ENCODE results near the gene INKA2. TPM values are rescaled to one million over a fixed set of nuclear protein-coding genes. Genes with fewer than 3 reads are reported as not detected.
"Not testable (repeated sequence)": the region's sequence is repeated elsewhere in the genome, so short reads cannot be mapped to it uniquely, and the experiment has no call there.

Gene INKA2
- total RNA-seq, 2 experiments from 2014 or later = 0.25 to 0.49 TPM

DNA sequence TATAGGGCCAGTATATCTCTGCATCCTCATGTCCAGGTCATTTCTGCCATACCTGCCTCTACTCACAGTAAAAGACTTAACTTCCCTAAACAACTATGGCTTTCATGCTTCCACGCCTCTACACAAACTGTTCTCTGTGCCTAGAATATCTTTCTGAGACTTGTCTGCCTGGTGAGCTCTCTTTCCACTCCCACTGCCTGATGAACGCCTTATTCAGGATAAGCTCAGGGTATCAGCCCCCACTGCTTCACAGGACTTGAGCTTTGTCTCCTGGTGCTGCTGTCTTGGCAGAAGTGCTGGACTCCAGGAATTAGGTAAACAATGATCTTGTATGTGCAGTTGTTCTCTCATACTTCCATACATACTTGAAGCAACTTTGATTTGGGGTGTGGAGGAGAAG lies 11.7 kb upstream of the INKA2 start:
- Mint-ChIP-seq H3K4me1 (peaks cover 9% of the 10 kb centered on the region), H3K27ac (no peak overlapping the region), H3K4me3 (no peak overlapping the region), H3K9me3 (ENCODE audit: low read depth) (no peaks in the 10 kb centered on the region), H3K27me3 (no peaks in the 10 kb centered on the region), H3K36me3 (ENCODE audit: low read depth) (no peaks in the 10 kb centered on the region)
- ATAC-seq = no peak
- ChIA-PET CTCF (interaction anchor here (0.9 to 6.7 kb wide), 14 partner anchors 8 to 288 kb away, joined by 3 to 44 read pairs (median 4); no protein-coding TSS in a partner anchor), POLR2A (no interaction called here)
- intact Hi-C loops (cut with DNase I, micrococcal nuclease) = loop anchor here in 1 of 2 experiments (10.0 kb wide), 1 partner anchor 606 kb away; the partner anchor contains the start of genes CEPT1 and DRAM2
- DNase-seq = no peak

DNA sequence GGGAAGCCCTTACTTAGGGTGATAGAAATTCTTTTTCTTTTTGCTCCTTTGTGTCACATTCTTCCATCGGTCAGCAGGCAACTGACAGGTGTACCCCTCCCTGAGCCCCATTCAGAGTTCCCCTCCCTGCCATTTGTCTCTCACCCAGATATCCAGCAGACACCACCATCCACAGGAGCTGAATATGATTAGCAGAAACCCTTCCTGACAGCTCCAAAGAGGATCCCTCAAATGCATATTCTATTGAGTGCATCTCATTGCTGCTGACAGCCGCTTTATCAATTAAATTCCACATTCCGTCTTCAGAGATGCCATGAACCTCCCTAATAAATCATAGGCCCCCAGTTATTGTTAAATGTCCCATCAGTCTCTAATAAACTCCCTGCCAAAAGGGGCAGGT lies 10.4 kb upstream of the INKA2 start:
- ATAC-seq (no peak), DNase-seq (no peak)
- Mint-ChIP-seq H3K9me3 (ENCODE audit: low read depth) (no peaks in the 10 kb centered on the region), H3K27me3 (peaks cover 2% of the 10 kb centered on the region), H3K27ac (no peak overlapping the region), H3K36me3 (ENCODE audit: low read depth) (no peaks in the 10 kb centered on the region), H3K4me1 (peaks cover 3% of the 10 kb centered on the region), H3K4me3 (no peak overlapping the region)
- POLR2A ChIA-PET = no interaction called here
- CTCF ChIA-PET = interaction anchor here (0.6 to 6.7 kb wide), 5 partner anchors 18 to 268 kb away, joined by 3 to 44 read pairs (median 4); no protein-coding TSS in a partner anchor
- intact Hi-C loops (cut with DNase I, micrococcal nuclease) = loop anchor here in 1 of 2 experiments (10.0 kb wide), 1 partner anchor 605 kb away; the partner anchor contains the start of genes CEPT1 and DRAM2

- H3K4me1 Mint-ChIP-seq = peaks cover 2% of the 10 kb centered on the region
- no peaks in the 10 kb centered on the region for H3K9me3 Mint-ChIP-seq (ENCODE audit: low read depth)
- DNase-seq (no peak), ATAC-seq (no peak)
- POLR2A ChIA-PET = interaction anchor here (1.4 kb wide), 1 partner anchor 240 kb away, joined by 3 read pairs; no protein-coding TSS in a partner anchor
- no peak overlapping the region for H3K4me3 Mint-ChIP-seq
- peaks cover 2% of the 10 kb centered on the region for H3K27me3 Mint-ChIP-seq
- CTCF ChIA-PET = interaction anchor here (0.6 to 3.4 kb wide), 29 partner anchors 9 to 307 kb away, joined by 3 to 28 read pairs (median 4); partner anchors contain the start of gene INKA2
- intact Hi-C loops (cut with DNase I, micrococcal nuclease) = loop anchor here (1.0 to 2.0 kb wide), 4 partner anchors 33 to 267 kb away; no protein-coding TSS in a partner anchor
- H3K27ac Mint-ChIP-seq = no peak overlapping the region
- no peaks in the 10 kb centered on the region for H3K36me3 Mint-ChIP-seq (ENCODE audit: low read depth)
Measured at GRCh38 chr1:111747947-111748346, 8.8 kb upstream of the INKA2 start.

- DNase-seq (peak; percentile 86), ATAC-seq (peak; percentile 98)
- Mint-ChIP-seq H3K4me3 (no peak overlapping the region), H3K9me3 (ENCODE audit: low read depth) (no peaks in the 10 kb centered on the region), H3K27me3 (peaks cover 5% of the 10 kb centered on the region), H3K27ac (no peak overlapping the region), H3K4me1 (peaks cover 2% of the 10 kb centered on the region), H3K36me3 (ENCODE audit: low read depth) (no peaks in the 10 kb centered on the region)
- CTCF ChIA-PET = interaction anchor here (0.6 to 3.4 kb wide), 38 partner anchors 9 to 528 kb away, joined by 3 to 28 read pairs (median 4); partner anchors contain the start of gene INKA2
- POLR2A ChIA-PET = interaction anchor here (1.4 kb wide), 1 partner anchor 240 kb away, joined by 3 read pairs; no protein-coding TSS in a partner anchor
- intact Hi-C loops (cut with DNase I, micrococcal nuclease) = loop anchor here (1.0 to 2.0 kb wide), 4 partner anchors 32 to 266 kb away; no protein-coding TSS in a partner anchor
Measured at GRCh38 chr1:111747282-111747734, 8.1 kb upstream of the INKA2 start.

GRCh38 chr1:111746614-111746999 lies 7.4 kb upstream of the INKA2 start:
- H3K27me3 Mint-ChIP-seq = peaks cover 5% of the 10 kb centered on the region

GRCh38 chr1:111745675-111746613 lies 6.7 kb upstream of the INKA2 start:
- Mint-ChIP-seq H3K36me3 (ENCODE audit: low read depth) (no peaks in the 10 kb centered on the region), H3K4me1 (peaks cover 2% of the 10 kb centered on the region), H3K4me3 (no peak overlapping the region), H3K27me3 (peaks cover 11% of the 10 kb centered on the region), H3K27ac (no peak overlapping the region), H3K9me3 (ENCODE audit: low read depth) (no peaks in the 10 kb centered on the region)
- ChIA-PET CTCF (interaction anchor here (0.8 to 3.4 kb wide), 12 partner anchors 9 to 525 kb away, joined by 3 to 28 read pairs (median 4); partner anchors contain the start of gene DDX20), POLR2A (no interaction called here)
- no peak for DNase-seq
- intact Hi-C loops (cut with DNase I, micrococcal nuclease) = loop anchor here in 1 of 2 experiments (2.0 kb wide), 1 partner anchor 237 kb away; no protein-coding TSS in a partner anchor
- no peak for ATAC-seq

More at GRCh38 chr1:111746614-111746999, 7.4 kb upstream of the INKA2 start:
- POLR2A ChIA-PET = interaction anchor here (1.4 kb wide), 1 partner anchor 239 kb away, joined by 3 read pairs; no protein-coding TSS in a partner anchor
- no peak for DNase-seq
- Mint-ChIP-seq H3K27ac (no peak overlapping the region), H3K36me3 (ENCODE audit: low read depth) (no peaks in the 10 kb centered on the region), H3K4me1 (peaks cover 2% of the 10 kb centered on the region), H3K9me3 (ENCODE audit: low read depth) (no peaks in the 10 kb centered on the region), H3K4me3 (no peak overlapping the region)
- no peak for ATAC-seq
- intact Hi-C loops (cut with DNase I, micrococcal nuclease) = loop anchor here in 1 of 2 experiments (2.0 kb wide), 1 partner anchor 238 kb away; no protein-coding TSS in a partner anchor
- CTCF ChIA-PET = interaction anchor here (0.6 to 3.4 kb wide), 27 partner anchors 8 to 527 kb away, joined by 3 to 28 read pairs (median 4); partner anchors contain the start of genes DDX20 and INKA2

DNA sequence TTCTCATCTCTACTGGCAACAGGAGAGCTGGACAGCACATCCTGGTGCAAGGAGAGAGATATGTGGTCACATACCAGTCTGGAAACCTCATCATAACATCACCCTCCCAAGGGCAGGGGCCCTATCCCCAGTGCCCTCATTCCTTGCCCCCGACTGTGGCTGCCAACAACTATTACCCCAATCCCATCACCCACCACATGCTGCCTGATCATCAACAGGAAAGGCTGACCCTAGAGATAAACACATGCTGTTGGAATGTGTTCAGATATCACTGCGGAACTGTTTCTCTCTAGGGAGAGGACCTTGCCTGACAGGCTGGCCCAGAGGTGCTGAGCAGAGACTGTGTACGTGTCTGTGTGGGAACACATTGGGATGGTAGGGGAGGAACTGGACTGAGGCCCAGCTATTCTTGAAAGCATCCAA lies 4.5 kb upstream of the INKA2 start:
- ATAC-seq (no peak), DNase-seq (no peak)
- Mint-ChIP-seq H3K4me3 (no peak overlapping the region), H3K27ac (no peak overlapping the region), H3K27me3 (peaks cover 21% of the 10 kb centered on the region), H3K4me1 (peaks cover 9% of the 10 kb centered on the region), H3K36me3 (ENCODE audit: low read depth) (no peaks in the 10 kb centered on the region), H3K9me3 (ENCODE audit: low read depth) (no peaks in the 10 kb centered on the region)
- ChIA-PET CTCF (interaction anchor here (0.8 to 2.9 kb wide), 8 partner anchors 11 to 265 kb away, joined by 3 to 15 read pairs (median 5); partner anchors contain the start of gene DDX20), POLR2A (no interaction called here)
- intact Hi-C loops (cut with DNase I, micrococcal nuclease) = no loop called here

GRCh38 chr1:111742938-111743549 lies 3.8 kb upstream of the INKA2 start:
- DNase-seq (no peak), ATAC-seq (no peak)
- H3K27ac Mint-ChIP-seq = no peak overlapping the region
- no peaks in the 10 kb centered on the region for H3K9me3 Mint-ChIP-seq (ENCODE audit: low read depth)
- peaks cover 10% of the 10 kb centered on the region for H3K4me1 Mint-ChIP-seq
- ChIA-PET CTCF (interaction anchor here (0.6 to 2.2 kb wide), 9 partner anchors 8 to 1174 kb away, joined by 3 to 7 read pairs (median 3); partner anchors contain the start of gene DDX20), POLR2A (no interaction called here)
- intact Hi-C loops (cut with DNase I, micrococcal nuclease) = no loop called here
- H3K27me3 Mint-ChIP-seq = peaks cover 22% of the 10 kb centered on the region
- no peaks in the 10 kb centered on the region for H3K36me3 Mint-ChIP-seq (ENCODE audit: low read depth)
- H3K4me3 Mint-ChIP-seq = no peak overlapping the region

DNA sequence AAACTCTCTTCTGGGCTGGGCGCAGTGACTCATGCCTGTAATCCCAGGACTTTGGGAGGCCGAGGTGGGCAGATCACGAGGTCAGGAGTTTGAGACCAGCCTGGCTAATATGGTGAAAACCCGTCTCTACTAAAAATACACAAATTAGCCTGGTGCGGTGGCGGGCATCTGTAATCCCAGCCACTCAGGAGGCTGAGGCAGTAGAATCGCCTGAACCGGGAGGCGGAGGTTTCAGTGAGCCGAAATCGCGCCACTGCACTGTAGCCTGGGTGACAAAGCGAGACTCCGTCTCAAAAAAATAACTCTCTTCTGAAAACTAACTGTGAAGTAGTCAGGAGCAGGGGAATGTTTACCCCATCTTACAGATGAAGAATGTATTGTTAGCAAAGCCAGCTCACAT lies 3.1 kb upstream of the INKA2 start:
- DNase-seq; H3K4me3 Mint-ChIP-seq; ATAC-seq; H3K36me3 Mint-ChIP-seq (ENCODE audit: low read depth); intact Hi-C loops (cut with DNase I, micrococcal nuclease); H3K27ac Mint-ChIP-seq; H3K9me3 Mint-ChIP-seq (ENCODE audit: low read depth); POLR2A ChIA-PET: not testable (repeated sequence)
- peaks cover 15% of the 10 kb centered on the region for H3K4me1 Mint-ChIP-seq
- peaks cover 29% of the 10 kb centered on the region for H3K27me3 Mint-ChIP-seq
- CTCF ChIA-PET = interaction anchor here (0.7 to 2.2 kb wide), 6 partner anchors 9 to 1175 kb away, joined by 3 to 7 read pairs (median 4); partner anchors contain the start of gene DDX20

- POLR2A ChIA-PET = no interaction called here
- peak overlapping the region; percentile 1 for H3K27ac Mint-ChIP-seq
Measured at GRCh38 chr1:111739925-111740765, 950 bp upstream of the INKA2 start.

More at GRCh38 chr1:111739925-111740765, 950 bp upstream of the INKA2 start:
- no peaks in the 10 kb centered on the region for H3K9me3 Mint-ChIP-seq (ENCODE audit: low read depth)
- ATAC-seq (no peak), DNase-seq (peak; percentile 34)
- peaks cover 15% of the 10 kb centered on the region for H3K4me1 Mint-ChIP-seq
- peak overlapping the region; percentile 80 for H3K4me3 Mint-ChIP-seq
- H3K36me3 Mint-ChIP-seq (ENCODE audit: low read depth) = no peaks in the 10 kb centered on the region
- peaks cover 33% of the 10 kb centered on the region for H3K27me3 Mint-ChIP-seq
- CTCF ChIA-PET = interaction anchor here (0.5 to 6.4 kb wide), 4 partner anchors 21 to 289 kb away, joined by 3 to 39 read pairs (median 3); no protein-coding TSS in a partner anchor
- intact Hi-C loops (cut with DNase I, micrococcal nuclease) = loop anchor here (1.0 to 2.0 kb wide), 4 partner anchors 15 to 291 kb away; partner anchors contain the start of genes DDX20 (in 2 of the 2), ATP5PB (in 1 of the 2) and WDR77 (in 1 of the 2)
